ENCODE data around the gene SEPTIN1.
"Not testable (repeated sequence)": the region's sequence is repeated elsewhere in the genome, so short reads cannot be mapped to it uniquely, and the experiment has no call there.

The SEPTIN1 gene

GRCh38 chr16:30346286-30346685 lies 36.1 kb downstream of the SEPTIN1 start:
- Histone ChIP-seq H3K4me1 (ENCODE audit: control insufficient read depth, insufficient read depth, low read length, poor library complexity, severe bottlenecking) (no peaks in the 10 kb centered on the region), H3K4me3 (ENCODE audit: extremely low read depth, insufficient read depth, low read length, poor library complexity, severe bottlenecking) (no peak overlapping the region), H3K36me3 (ENCODE audit: control insufficient read depth, insufficient read depth, low read length) (peaks cover 21% of the 10 kb centered on the region), H3K9me3 (ENCODE audit: control insufficient read depth, low read length) (no peaks in the 10 kb centered on the region), H3K27ac (ENCODE audit: low read depth, low read length, severe bottlenecking) (no peak overlapping the region)
- 93 to 96% methylated on average over 3 of the region's 3 CpGs for WGBS, 2 experiments (ENCODE audit: insufficient coverage in 2 of 2)

GRCh38 chr16:30343491-30343820 lies 38.9 kb downstream of the SEPTIN1 start:
- not testable (repeated sequence) for H3K36me3 ChIP-seq (ENCODE audit: control insufficient read depth, insufficient read depth, low read length); H3K27ac ChIP-seq (ENCODE audit: low read depth, low read length, severe bottlenecking); H3K4me1 ChIP-seq (ENCODE audit: control insufficient read depth, insufficient read depth, low read length, poor library complexity, severe bottlenecking); H3K9me3 ChIP-seq (ENCODE audit: control insufficient read depth, low read length); H3K4me3 ChIP-seq (ENCODE audit: extremely low read depth, insufficient read depth, low read length, poor library complexity, severe bottlenecking)
- 95 to 97% methylated on average over 6 to 7 of the region's 11 CpGs for WGBS, 2 experiments (ENCODE audit: insufficient coverage in 2 of 2)

- Histone ChIP-seq H3K36me3 (ENCODE audit: control insufficient read depth, insufficient read depth, low read length) (no peaks in the 10 kb centered on the region), H3K27ac (ENCODE audit: low read depth, low read length, severe bottlenecking) (no peak overlapping the region), H3K4me1 (ENCODE audit: control insufficient read depth, insufficient read depth, low read length, poor library complexity, severe bottlenecking) (no peaks in the 10 kb centered on the region), H3K4me3 (ENCODE audit: extremely low read depth, insufficient read depth, low read length, poor library complexity, severe bottlenecking) (no peak overlapping the region), H3K9me3 (ENCODE audit: control insufficient read depth, low read length) (peaks cover 6% of the 10 kb centered on the region)
- WGBS, 2 experiments (ENCODE audit: insufficient coverage in 2 of 2) = 95 to 96% methylated on average over 23 to 31 of the region's 32 CpGs
Measured at GRCh38 chr16:30342751-30343490, 39.4 kb downstream of the SEPTIN1 start.

- not testable (repeated sequence) for H3K27ac ChIP-seq (ENCODE audit: low read depth, low read length, severe bottlenecking); H3K36me3 ChIP-seq (ENCODE audit: control insufficient read depth, insufficient read depth, low read length); H3K4me1 ChIP-seq (ENCODE audit: control insufficient read depth, insufficient read depth, low read length, poor library complexity, severe bottlenecking); H3K4me3 ChIP-seq (ENCODE audit: extremely low read depth, insufficient read depth, low read length, poor library complexity, severe bottlenecking); H3K9me3 ChIP-seq (ENCODE audit: control insufficient read depth, low read length)
- WGBS, 2 experiments (ENCODE audit: insufficient coverage in 2 of 2) = 91 to 100% methylated on average over 5 to 6 of the region's 8 CpGs
Measured at GRCh38 chr16:30341971-30342370, 40.4 kb downstream of the SEPTIN1 start.

GRCh38 chr16:30340621-30341020 lies 41.7 kb downstream of the SEPTIN1 start:
- H3K27ac ChIP-seq (ENCODE audit: low read depth, low read length, severe bottlenecking) = no peak overlapping the region
- no peaks in the 10 kb centered on the region for H3K36me3 ChIP-seq (ENCODE audit: control insufficient read depth, insufficient read depth, low read length)
- H3K4me3 ChIP-seq (ENCODE audit: extremely low read depth, insufficient read depth, low read length, poor library complexity, severe bottlenecking) = no peak overlapping the region
- H3K9me3 ChIP-seq (ENCODE audit: control insufficient read depth, low read length) = peaks cover 6% of the 10 kb centered on the region
- WGBS, 2 experiments (ENCODE audit: insufficient coverage in 2 of 2) = 94 to 95% methylated on average over 13 of the region's 13 CpGs
- no peaks in the 10 kb centered on the region for H3K4me1 ChIP-seq (ENCODE audit: control insufficient read depth, insufficient read depth, low read length, poor library complexity, severe bottlenecking)

- H3K4me1 ChIP-seq (ENCODE audit: control insufficient read depth, insufficient read depth, low read length, poor library complexity, severe bottlenecking); H3K36me3 ChIP-seq (ENCODE audit: control insufficient read depth, insufficient read depth, low read length); H3K9me3 ChIP-seq (ENCODE audit: control insufficient read depth, low read length); H3K4me3 ChIP-seq (ENCODE audit: extremely low read depth, insufficient read depth, low read length, poor library complexity, severe bottlenecking); H3K27ac ChIP-seq (ENCODE audit: low read depth, low read length, severe bottlenecking): not testable (repeated sequence)
- 94 to 100% methylated on average over 1 to 2 of the region's 5 CpGs for WGBS, 2 experiments (ENCODE audit: insufficient coverage in 2 of 2)
Measured at GRCh38 chr16:30338715-30339114, 43.6 kb downstream of the SEPTIN1 start.

GRCh38 chr16:30337964-30338357 lies 44.4 kb downstream of the SEPTIN1 start:
- not testable (repeated sequence) for H3K4me3 ChIP-seq (ENCODE audit: extremely low read depth, insufficient read depth, low read length, poor library complexity, severe bottlenecking); H3K4me1 ChIP-seq (ENCODE audit: control insufficient read depth, insufficient read depth, low read length, poor library complexity, severe bottlenecking); H3K9me3 ChIP-seq (ENCODE audit: control insufficient read depth, low read length); H3K36me3 ChIP-seq (ENCODE audit: control insufficient read depth, insufficient read depth, low read length); H3K27ac ChIP-seq (ENCODE audit: low read depth, low read length, severe bottlenecking)
- WGBS, 2 experiments (ENCODE audit: insufficient coverage in 2 of 2) = 92 to 95% methylated on average over 7 to 8 of the region's 10 CpGs

GRCh38 chr16:30335598-30336474 lies 46.5 kb downstream of the SEPTIN1 start:
- WGBS, 2 experiments (ENCODE audit: insufficient coverage in 2 of 2) = 79 to 83% methylated on average over 14 to 16 of the region's 17 CpGs
- Histone ChIP-seq H3K4me1 (ENCODE audit: control insufficient read depth, insufficient read depth, low read length, poor library complexity, severe bottlenecking) (no peaks in the 10 kb centered on the region), H3K36me3 (ENCODE audit: control insufficient read depth, insufficient read depth, low read length) (no peaks in the 10 kb centered on the region), H3K4me3 (ENCODE audit: extremely low read depth, insufficient read depth, low read length, poor library complexity, severe bottlenecking) (peak overlapping the region; percentile 52), H3K9me3 (ENCODE audit: control insufficient read depth, low read length) (peaks cover 6% of the 10 kb centered on the region), H3K27ac (ENCODE audit: low read depth, low read length, severe bottlenecking) (no peak overlapping the region)

GRCh38 chr16:30335028-30335597 lies 47.2 kb downstream of the SEPTIN1 start:
- not testable (repeated sequence) for H3K9me3 ChIP-seq (ENCODE audit: control insufficient read depth, low read length); H3K36me3 ChIP-seq (ENCODE audit: control insufficient read depth, insufficient read depth, low read length); H3K4me1 ChIP-seq (ENCODE audit: control insufficient read depth, insufficient read depth, low read length, poor library complexity, severe bottlenecking)
- peak overlapping the region; percentile 85 for H3K27ac ChIP-seq (ENCODE audit: low read depth, low read length, severe bottlenecking)
- H3K4me3 ChIP-seq (ENCODE audit: extremely low read depth, insufficient read depth, low read length, poor library complexity, severe bottlenecking) = peak overlapping the region; percentile 52
- WGBS, 2 experiments (ENCODE audit: insufficient coverage in 2 of 2) = 0 to 1% methylated on average over 44 to 54 of the region's 70 CpGs

GRCh38 chr16:30334473-30334989 lies 47.8 kb downstream of the SEPTIN1 start:
- not testable (repeated sequence) for H3K4me1 ChIP-seq (ENCODE audit: control insufficient read depth, insufficient read depth, low read length, poor library complexity, severe bottlenecking); H3K9me3 ChIP-seq (ENCODE audit: control insufficient read depth, low read length); H3K36me3 ChIP-seq (ENCODE audit: control insufficient read depth, insufficient read depth, low read length)
- WGBS, 2 experiments (ENCODE audit: insufficient coverage in 2 of 2) = 0% methylated on average over 1 of the region's 33 CpGs; no CpG with 5 or more reads in 1 of the 2 experiments
- H3K27ac ChIP-seq (ENCODE audit: low read depth, low read length, severe bottlenecking) = peak overlapping the region; percentile 45
- peak overlapping the region; percentile 52 for H3K4me3 ChIP-seq (ENCODE audit: extremely low read depth, insufficient read depth, low read length, poor library complexity, severe bottlenecking)
